ENCODE measurements around the gene DCTN1.

DNA sequence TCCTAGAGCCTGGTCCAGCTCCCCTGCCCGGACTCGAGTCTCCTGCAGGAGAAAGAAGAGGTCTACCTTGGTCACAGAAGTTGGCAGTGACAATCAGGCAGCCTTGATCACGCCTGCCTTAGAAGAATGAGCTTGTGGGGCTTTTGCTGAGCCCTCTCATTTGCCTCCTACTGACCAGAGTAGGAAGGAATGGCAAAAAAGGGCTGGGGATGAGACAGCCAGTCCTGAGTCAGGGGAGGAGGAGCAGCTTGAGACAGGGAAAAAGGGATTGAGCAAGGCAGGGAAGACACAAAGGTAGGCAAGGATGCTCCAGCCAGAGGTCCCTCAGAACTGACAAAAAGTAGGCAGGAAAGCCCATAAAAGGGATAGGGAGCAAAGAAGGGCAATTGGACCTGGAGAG, 47.4 kb upstream of the DCTN1 start:
- TF ChIP-seq CTCF (IDR thresholded peaks at IDR 0.05) (no peak), POLR2A (IDR thresholded peaks at IDR 0.05) (no peak), POLR2AphosphoS5 (IDR thresholded peaks at IDR 0.05) (no peak)

Data from suprapubic skin (tissue), 4 donors.